Smooth muscle cell of the brain vasculature (primary cell): ENCODE results near the gene RESP18.
"Not testable (repeated sequence)": the region's sequence is repeated elsewhere in the genome, so short reads cannot be mapped to it uniquely, and the experiment has no call there.

Experiments
- DNase-seq: peaks from one replicate; pipeline ENCODE4 v3.0.0-alpha.2; 2012; ENCODE audit warnings: low read depth, low spot score

The RESP18 gene

DNA sequence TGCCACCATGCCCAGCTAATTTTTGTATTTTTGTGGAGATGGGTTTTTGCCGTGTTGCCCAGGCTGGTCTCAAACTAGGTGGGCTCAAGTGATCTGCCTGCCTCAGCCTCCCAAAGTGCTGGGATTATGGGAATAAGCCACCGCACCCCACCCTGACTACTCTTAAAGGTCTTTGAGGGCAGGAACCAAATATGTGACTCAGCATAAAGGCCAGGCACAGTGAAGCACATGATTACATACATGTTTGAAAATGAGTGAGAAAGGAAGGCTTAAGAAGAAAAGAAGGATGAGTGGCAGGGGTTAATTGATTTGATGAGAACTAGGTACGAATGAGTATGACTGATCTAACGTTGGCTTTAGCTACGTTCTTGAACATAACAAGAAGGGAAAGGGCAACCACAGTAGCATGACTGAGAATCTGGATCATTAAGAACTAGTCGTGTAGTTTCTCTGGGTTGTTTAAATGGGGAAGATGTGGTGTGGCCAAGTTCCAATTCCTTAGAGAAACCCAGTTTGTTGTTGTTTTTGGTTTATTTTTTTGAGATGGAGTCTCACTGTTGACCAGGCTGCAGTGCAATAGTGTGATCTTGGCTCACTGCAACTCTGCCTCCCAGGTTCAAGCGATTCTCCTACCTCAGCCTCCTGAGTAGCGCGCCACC lies 6.8 kb downstream of the RESP18 start:
- DNase-seq, result no peak

DNA sequence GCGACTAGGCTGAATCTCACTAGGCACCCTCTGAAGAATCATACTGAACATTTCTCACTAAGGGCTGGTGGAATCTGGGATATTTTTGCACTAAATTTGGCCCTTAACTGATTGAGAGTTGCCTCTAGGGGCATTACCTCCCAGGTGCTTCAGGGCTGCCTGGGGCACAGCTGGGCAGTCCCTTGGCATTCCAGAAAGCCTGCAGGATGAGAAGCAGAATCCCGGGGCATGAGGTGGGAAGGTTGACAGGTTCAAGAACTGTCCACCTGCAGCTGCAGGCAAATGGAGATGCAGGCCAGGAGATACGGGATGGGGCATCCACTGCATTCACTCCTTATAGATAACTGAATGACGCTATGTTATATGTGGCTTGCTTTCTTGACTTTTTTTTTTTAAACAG lies 7.4 kb downstream of the RESP18 start:
- DNase-seq, result no peak

DNA sequence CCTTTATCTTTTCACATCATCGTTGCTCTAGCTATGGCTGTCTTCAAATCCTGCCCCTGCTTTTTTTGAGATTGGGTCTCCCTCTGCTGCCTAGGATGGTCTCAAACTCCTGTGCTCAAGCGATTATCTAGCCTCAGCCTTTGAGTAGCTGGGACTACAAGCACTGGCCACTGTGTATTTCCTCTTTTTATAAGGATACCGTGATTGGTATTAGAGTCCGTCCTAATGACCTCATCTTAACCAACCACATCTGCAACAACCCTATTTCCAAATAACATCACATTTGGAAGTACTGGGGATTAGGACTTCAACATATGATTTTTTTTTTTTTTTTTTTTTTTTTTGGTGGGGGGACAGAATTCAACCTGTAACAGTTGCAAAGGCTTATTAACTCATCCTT lies 9.1 kb downstream of the RESP18 start:
- DNase-seq, result no peak

DNA sequence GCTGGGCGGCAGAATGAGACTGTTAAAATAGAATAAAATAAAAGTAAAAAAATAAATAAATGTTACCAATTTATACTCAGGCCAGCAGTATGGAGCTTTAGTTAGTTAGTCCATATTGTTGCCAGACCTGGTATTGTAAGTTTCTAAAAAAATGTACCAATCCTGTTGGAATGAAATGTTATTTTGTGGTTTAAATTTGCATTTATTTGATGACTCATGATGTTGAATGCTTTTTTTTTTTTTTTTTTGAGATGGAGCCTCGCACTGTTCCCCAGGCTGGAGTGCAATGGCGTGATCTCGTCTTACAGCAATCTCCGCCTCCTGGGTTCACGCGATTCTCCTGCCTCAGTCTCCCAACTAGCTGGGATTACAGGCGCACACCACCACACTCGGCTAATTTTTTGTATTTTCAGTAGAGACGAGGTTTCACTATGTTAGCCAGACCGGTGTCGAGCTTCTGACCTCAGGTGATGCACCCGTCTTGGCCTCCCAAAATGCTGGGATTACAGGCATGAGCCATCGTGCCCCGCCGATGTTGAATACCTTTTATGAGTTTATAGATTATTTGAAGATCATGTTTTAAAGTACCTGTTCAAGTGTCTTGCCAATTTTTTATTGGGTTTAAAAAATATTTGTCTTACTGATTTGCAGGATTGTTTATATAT lies 17.6 kb downstream of the RESP18 start:
- DNase-seq, result no peak

DNA sequence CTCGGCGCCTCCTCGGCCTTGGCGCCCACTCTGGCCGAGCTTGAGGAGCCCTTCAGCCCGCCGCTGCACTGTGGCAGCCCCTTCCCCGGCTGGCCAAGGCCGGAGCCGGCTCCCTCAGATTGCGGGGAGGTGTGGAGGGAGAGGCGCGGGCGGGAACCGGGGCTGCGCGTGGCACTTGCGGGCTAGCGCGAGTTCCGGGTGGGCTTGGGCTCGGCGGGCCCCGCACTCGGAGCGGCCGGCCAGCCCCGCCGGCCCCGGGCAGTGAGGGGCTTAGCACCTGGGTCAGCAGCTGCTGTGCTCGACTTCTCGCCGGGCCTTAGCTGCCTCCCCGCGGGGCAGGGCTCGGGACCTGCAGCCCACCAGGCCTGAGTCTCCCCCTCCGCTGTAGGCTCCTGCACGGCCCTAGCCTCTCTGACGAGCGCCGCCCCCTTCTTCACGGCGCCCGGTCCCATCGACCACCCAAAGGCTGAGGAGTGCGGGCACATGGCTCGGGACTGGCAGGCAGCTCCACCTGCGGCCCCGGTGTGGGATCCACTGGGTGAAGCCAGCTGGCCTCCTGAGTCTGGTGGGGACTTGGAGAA lies 19.8 kb downstream of the RESP18 start:
- not testable (repeated sequence) for DNase-seq

DNA sequence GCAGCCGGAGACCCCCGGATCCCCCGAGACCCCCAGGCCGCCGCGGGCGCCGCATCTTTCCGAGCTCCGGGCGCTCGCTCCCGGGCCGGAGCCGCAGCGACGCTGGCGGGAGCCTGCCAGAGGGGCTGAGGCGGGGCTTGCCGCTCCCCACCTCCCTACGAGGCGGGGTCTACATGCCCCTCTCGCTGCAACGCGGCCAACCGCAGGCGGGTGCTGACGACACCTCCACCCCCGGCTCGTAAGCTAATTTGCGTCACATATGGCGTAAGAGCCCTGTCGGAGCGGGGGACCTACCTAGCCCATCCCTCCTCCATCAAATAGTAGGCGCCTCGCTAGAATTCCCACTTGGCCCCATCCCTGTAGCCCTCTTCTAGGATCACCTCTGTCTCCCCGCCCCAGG lies 23.3 kb downstream of the RESP18 start, which contains the start of gene PTPRN:
TSS of gene PTPRN (minus strand) at position 124 of the 400 bp plus-strand sequence. CDS start at position 55, 69 bp downstream.
- no peak for DNase-seq

DNA sequence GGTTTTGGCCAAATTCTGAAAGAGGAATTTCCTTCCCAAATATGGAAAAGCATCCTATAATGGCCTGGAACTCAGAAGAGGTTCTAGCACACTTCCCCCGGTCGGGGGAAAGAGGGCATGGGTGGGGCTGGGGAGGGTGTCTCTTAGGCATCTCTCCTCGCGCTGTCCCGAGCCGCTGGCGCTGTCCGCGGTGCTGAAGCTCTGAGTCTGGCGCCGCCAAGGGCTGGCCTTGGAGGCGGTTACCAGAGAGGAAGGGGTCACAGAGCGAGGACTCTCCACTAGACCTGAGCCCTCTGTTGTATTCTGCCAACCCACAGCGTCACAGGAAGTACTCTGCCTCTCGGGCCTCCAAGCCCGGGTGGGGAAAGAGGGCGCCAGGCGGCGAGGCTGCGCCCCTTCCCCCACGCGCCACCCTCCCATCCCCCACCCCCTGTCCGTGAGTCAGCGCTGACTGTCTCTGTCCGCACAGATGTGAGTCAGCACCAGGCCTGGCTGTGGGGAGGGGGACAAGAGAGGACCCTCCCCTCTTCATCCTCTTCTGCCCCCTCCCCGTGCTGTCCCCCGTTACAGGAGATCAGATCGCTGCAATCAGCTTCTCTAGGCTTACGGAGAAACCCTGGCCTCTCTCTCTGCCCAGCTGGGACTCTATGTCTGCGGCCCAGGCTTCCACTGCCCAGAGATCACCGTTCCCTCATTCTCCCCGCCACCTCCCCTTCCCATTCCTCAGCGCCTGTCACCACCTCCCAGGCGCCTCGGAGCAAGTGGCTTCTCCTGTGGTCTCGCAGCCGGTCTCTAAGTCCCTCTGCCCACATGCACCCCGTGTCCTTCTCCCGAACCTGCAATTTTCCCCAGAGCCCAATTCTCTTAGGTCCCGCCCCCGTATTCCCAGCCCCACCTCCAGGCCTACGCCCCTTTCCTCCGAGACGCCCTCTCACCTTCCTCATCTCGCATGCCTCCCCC lies 24.1 kb downstream of the RESP18 start:
- DNase-seq, result no peak

DNA sequence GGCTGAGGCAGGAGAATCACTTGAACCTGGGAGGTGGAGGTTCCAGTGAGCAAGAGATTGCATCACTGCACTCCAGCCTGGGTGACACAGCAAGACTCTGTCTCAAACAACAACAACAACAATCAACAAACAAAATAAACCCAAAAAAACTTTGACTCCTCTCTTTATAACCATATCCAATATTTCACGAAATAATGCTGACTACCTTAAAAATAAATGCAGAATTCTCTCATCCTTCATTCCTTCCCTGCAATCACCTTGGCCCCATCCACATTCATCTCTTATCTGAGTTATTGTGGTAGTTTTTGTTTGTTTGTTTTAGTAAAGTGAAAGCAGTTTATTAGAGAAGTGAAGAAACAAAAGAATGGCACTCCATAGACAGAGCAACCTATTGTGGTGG lies 26.5 kb downstream of the RESP18 start:
- no peak for DNase-seq

DNA sequence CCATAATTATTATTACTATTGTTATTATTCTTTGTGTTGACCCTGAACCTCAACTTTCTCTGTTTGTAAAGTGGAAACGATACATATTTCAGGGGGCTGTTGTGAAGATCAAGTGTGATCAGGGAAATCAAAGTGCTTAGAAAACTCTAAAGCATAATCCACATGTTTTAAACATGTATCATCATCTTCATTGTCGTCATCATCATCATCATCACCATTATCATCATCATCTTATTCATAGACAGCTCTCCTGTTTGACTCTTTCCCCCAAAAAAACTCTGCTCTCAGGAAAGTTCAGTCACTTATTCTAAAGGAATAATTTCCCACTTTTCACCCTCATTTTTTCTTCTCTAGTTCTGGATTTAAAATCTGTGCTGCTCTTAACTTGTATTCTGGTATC lies 28.3 kb downstream of the RESP18 start:
- DNase-seq, result no peak

DNA sequence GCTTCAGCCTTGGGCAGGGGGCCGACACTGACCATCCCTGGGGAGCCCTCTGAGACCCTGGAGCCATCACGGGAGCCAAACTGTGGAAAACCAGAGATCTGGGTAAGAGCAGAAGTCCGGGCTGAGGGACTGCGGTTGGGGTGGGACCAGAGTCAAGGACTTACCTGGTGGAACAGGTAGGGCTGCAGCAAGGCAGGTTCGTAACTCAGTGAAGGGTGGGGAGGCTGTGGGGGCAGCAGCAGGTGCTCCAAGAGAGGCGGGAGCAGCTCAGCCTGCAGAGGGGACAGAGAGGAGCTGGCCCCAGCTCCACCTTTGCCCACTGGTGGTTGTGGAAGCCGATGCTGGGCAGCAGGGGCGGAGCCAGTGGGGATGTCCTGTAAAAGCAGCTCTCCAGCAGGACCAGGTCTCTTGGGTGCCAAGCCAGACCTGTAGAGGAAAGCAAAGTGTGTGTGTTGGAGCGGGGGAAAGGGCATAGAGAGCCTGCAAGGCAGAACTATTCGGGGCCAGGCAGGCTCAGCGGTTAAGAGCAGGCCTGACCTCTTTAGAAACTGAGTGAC lies 30.1 kb downstream of the RESP18 start:
- no peak for DNase-seq

DNA sequence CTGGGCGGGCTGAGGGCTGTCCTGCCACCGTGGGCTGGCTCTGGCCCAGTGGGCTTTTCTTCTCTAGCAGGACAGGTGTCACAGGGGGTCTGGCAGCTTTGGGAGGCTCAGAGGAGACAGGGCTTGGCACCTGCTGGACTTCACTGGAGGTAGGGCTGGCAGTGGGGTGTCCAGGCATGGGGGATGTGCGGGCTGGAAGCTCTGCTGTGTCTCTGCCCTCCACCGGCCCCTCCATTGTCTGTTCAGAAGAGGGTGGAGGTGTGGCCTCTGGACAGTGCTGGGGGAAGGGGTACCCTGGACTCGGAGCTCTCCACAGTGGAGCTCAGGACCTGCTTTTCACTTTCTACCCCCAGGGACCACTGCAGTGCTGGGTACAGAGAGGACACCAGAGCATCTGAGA lies 32.5 kb downstream of the RESP18 start:
- DNase-seq, result no peak

DNA sequence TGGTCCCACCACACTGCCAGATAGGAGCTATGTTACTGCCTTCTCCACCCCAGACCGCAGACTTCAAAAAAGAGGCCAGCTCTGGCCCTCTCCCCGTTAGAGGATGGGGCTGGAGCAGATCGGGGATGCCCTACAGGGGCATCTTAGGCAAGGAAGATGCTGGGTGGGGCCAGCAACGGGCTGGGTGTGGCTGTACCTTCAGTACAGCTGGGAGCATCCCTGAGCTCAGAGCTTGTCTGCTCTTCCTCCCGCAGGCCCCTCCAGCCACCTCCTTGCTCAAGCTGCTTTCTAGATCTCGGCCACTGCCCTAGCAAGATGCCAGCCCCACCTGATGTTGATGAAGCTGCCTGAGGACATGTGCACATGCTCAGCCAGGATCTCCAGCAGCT lies 33.2 kb downstream of the RESP18 start:
- DNase-seq, result no peak

DNA sequence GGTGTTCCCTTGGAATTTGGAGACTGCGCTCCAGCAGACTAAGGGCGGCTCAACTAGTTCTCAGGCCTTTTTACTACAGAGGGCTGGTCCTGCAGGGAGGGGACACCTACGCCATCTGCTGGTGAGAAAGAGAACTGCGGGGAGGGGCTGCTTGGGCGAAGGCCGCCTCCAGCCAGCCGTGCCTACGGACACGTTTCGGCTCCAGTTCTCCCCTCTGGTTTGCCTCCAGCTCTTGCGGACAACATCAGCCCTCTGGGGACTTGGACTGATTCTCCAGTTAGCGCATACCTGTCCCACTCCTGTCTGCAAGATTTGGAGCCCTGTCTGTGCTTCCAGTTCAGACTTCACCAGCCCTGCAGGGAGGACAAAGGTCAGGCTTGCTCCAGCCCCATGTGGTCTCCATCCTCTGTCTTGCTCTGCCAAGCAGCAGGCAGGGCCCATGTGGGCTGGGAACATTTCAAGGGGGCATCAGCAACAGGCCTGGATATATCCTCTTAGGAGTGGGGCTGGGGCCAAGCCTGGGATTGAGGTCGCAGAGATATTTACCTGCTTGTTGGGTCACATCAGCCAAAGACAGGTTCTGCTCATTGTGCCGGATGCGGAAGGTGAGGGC lies 33.7 kb downstream of the RESP18 start:
- DNase-seq, result no peak

DNA sequence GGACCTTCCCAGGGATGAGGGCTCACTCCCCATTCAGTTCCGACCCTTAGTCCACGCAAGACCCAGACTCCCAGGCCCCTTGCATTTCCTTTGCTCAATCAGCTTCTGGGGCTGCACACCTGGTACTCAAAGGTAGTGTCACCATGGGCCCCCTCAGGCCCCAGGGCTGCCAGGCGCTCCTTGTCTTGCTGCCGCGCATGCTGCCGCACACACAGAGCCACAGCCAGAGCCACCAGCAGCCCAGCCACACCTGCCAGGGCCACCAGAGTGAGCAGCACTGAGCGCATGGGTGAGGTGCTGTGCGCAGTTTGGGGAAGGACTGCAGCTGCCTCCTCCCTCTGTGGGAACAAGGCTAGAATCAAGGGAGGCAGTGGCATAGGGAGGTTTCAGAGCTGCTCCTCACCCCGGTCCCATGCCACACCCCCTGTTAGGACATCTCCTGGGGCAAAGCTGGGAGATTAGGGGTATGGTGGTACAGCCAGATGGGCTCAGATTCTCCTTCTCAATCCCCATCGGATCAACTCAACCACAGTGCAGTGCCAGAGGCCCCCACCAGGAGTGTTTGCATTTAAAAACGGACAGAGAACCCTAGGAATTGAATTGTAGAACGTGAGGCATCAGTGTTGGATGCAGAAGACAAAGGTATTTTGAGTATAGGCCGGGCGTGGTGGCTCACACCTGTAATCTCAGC lies 34.6 kb downstream of the RESP18 start:
- no peak for DNase-seq

DNA sequence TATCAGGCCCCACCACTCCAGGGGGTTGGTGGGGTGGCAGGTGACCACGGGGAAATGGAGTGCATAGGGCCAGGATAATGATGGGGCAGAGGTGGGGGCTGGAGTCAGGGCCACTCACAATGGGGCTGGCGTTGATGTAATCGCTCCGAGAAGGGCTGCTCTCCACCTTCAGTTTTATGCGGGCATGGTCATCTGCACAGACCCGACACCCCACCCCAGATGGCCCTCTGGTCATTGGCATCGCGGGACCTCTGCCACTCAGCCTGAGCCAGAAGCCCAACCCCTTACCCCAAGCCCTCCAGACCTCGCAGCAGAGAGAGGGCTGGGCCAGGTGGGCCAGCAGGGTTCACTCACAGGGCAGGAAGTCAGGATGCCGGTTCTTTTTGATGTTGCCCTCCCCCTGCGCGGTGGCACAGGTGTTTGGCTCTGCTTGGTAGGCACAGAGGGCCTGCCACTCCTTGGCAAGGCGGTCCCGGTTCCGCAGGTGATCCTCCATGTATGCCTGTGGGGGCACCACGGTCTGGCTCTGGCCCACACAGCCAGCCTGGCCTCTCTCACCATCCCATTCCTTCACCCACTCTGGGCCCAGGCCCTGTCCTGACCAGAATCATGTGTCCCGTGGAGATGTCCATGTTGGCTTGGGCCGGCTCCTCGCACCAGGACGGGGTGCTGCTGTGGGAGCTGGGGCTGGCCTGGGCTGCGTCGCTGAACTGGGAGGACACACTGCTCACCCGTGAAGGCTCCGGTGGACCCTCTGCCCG lies 35.7 kb downstream of the RESP18 start:
- DNase-seq, result no peak

DNA sequence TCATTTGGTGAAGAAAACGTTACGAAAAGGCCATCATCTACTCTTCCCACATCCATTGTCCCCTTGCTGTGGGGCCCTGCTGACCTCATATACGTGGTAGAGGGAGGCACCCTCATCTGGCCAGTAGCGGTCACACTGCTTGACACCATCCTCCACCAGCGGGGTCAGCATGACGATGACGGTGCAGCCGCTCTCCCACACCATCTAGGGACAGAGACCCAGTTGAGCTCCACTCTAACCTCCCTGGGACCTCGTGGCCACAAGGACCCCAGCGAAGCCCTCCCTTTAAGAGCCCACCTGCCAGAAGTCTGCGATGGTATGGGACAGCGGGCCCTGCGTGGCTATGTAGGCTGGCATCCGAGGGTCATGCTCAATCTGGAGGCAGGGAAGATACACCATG lies 36.4 kb downstream of the RESP18 start:
- no peak for DNase-seq

DNA sequence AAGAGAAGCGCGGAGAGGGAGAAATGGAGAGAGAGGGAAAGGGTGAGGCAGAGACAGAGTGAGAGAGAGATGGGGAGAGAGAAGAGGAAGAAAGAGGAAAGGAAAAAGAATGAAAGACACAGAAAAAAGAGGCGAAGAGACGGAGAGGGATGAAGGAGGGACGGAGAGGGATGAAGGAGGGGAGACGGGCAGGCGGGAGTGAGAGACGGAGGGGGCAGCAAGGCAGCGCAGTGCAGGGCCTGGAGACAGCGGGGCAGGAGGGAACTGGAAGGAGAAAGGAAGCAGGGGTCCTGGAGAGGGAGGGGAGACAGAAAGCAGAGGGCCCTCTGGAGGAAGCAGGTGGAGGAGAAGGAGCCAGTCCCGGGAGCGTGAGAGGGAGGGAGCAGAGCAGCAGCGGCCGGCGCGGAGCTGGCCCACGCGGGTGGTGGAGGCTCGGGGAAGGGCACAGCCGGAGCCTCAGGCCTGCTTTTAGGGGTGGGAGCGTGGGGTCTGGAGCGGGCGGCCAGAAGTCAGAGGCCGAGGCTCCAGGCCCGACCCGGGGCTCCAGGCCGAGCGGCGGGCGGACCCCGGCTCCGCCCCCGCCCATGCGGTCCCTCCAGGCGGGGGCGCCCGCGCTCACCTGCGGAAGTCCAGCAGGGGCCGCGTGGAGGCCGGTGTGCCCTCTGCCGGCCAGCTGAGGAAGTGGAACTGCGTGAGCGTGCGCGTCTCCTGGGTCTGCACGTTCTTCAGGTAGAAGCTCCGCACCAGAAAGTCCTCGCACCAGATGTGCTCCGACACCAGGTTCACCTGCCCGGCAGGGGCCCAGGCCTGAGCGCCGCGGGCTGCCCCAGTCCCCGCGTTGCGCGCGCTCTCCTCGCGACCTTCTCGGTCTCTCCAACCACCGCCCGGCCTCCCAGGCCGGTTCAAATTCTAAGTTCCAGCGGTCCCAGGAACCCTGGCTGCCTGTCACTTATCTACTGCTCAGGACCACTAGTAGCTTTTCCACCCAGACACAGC lies 37.9 kb downstream of the RESP18 start:
- no peak for DNase-seq

DNA sequence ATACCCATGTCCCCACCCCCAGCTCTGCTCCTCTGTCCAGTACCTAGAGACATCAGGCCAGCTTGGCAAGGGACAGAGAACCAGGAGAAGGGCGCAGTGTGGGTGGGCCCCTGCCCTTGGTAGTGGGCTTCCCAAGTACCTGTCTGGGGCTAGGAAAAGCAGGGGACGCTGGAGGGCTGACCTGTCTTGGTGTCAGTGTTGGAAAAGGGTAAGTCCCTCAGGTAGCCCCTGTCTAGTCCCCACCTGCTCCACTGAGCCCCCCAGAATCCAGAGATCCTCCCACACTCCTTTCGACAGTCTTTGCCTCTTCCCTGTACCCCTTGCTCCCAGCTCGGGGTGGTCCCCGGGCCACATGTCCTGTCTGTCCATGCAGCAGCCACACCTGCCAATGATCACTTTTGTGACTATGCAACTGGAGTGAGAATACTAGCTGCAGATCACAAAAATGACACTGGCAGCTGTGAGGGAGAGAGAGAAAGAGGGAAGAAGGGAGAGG lies 38.8 kb downstream of the RESP18 start:
- no peak for DNase-seq

DNA sequence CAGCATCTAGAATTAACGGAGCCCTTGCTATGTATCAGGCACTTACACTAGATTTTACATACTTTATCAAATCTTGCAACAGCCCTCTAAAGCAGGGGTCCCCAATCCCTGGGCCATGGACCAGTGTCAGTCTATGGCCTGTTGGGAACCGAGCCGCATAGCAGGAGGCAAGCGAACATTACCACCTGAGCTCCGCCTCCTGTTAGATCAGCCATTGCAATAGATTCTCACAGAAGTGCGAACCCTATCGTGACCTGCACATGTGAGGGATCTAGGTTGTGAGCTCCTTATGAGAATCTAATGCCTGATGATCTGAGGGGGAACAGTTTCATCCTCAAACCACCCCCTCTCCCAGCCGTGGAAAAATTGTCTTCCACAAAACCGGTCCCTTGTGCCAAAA lies 39.9 kb downstream of the RESP18 start:
- DNase-seq, result no peak
